Activated CD4-positive, alpha-beta T cell treated with anti-CD3 and anti-CD28 coated beads, Interleukin-2, amount 10 ng/mL, durations not matched to agents 7 days and 5 days (primary cell): ENCODE results near the gene MACROD2. TPM values are rescaled to one million over a fixed set of nuclear protein-coding genes. Genes with fewer than 3 reads are reported as not detected.

Source experiments
- CTCF ChIA-PET: fragments of 350-600 bp; sonication (Branson Sonifier 250); formaldehyde crosslinking; loops from one replicate; lab custom pipeline; 2021; ENCODE audit warnings: antibody characterized with exemption; lab: Charles Lee
- POLR2A ChIA-PET: fragments of 350-600 bp; sonication (Branson Sonifier 250); formaldehyde crosslinking; loops from one replicate; lab custom pipeline; 2021; ENCODE audit warnings: antibody characterized with exemption; lab: Charles Lee
- DNase-seq: peaks from one replicate; pipeline ENCODE4 v3.0.0-alpha.2; 2020
- H3K27ac Mint-ChIP-seq: one replicate; pipeline ENCODE4 v1.8.0; 2021; ENCODE audit warnings: mild to moderate bottlenecking, moderate library complexity, mixed read lengths
- H3K27me3 Mint-ChIP-seq: one replicate; pipeline ENCODE4 v1.8.0; 2021; ENCODE audit warnings: mixed read lengths
- H3K36me3 Mint-ChIP-seq: one replicate; pipeline ENCODE4 v1.8.0; 2021; ENCODE audit warnings: low read depth, mixed read lengths
- H3K4me1 Mint-ChIP-seq: one replicate; pipeline ENCODE4 v1.8.0; 2021; ENCODE audit warnings: mixed read lengths
- H3K4me3 Mint-ChIP-seq: one replicate; pipeline ENCODE4 v1.8.0; 2021; ENCODE audit warnings: mild to moderate bottlenecking, moderate library complexity, mixed read lengths
- H3K9me3 Mint-ChIP-seq: one replicate; pipeline ENCODE4 v1.8.0; 2021; ENCODE audit warnings: mixed read lengths
- total RNA-seq, 2 experiments: library from RNA; stranded (reverse); gene quantifications; one replicate each; pipeline ENCODE4 v1.2.3, GENCODE V29; 2021

MACROD2 gene
- total RNA-seq, 2 experiments from 2014 or later: not detected

GRCh38 chr20:15865553-15865952 is 1870.2 kb downstream of the MACROD2 start:
- Mint-ChIP-seq H3K9me3 (no peaks in the 10 kb centered on the region), H3K36me3 (no peaks in the 10 kb centered on the region), H3K27me3 (no peaks in the 10 kb centered on the region), H3K27ac (no peak overlapping the region), H3K4me3 (no peak overlapping the region), H3K4me1 (no peaks in the 10 kb centered on the region)
- CTCF ChIA-PET: no interaction called here
- POLR2A ChIA-PET: no interaction called here
- DNase-seq: no peak

- Mint-ChIP-seq H3K9me3 (no peaks in the 10 kb centered on the region), H3K36me3 (no peaks in the 10 kb centered on the region), H3K4me3 (no peak overlapping the region), H3K27ac (no peak overlapping the region), H3K4me1 (no peaks in the 10 kb centered on the region), H3K27me3 (no peaks in the 10 kb centered on the region)
- no peak for DNase-seq
- POLR2A ChIA-PET: no interaction called here
- CTCF ChIA-PET: interaction anchor here (1.0 kb wide), 1 partner anchor 11 kb away, joined by 3 read pairs; no protein-coding TSS in a partner anchor
Measured at GRCh38 chr20:15866916-15867730, 1871.8 kb downstream of the MACROD2 start.

- Mint-ChIP-seq H3K9me3 (no peaks in the 10 kb centered on the region), H3K27ac (no peak overlapping the region), H3K4me3 (no peak overlapping the region), H3K36me3 (no peaks in the 10 kb centered on the region), H3K4me1 (no peaks in the 10 kb centered on the region), H3K27me3 (no peaks in the 10 kb centered on the region)
- POLR2A ChIA-PET: no interaction called here
- DNase-seq: no peak
- CTCF ChIA-PET: no interaction called here
Measured at GRCh38 chr20:15867899-15868298, 1872.6 kb downstream of the MACROD2 start.

- no peaks in the 10 kb centered on the region for H3K27me3 Mint-ChIP-seq
- no peak overlapping the region for H3K4me3 Mint-ChIP-seq
- DNase-seq: no peak
- POLR2A ChIA-PET: no interaction called here
- peaks cover 8% of the 10 kb centered on the region for H3K9me3 Mint-ChIP-seq
- H3K36me3 Mint-ChIP-seq: no peaks in the 10 kb centered on the region
- no peak overlapping the region for H3K27ac Mint-ChIP-seq
- CTCF ChIA-PET: no interaction called here
- H3K4me1 Mint-ChIP-seq: no peaks in the 10 kb centered on the region
Measured at GRCh38 chr20:15875446-15875845, 1880.1 kb downstream of the MACROD2 start.

- POLR2A ChIA-PET: no interaction called here
- H3K4me1 Mint-ChIP-seq: no peaks in the 10 kb centered on the region
- DNase-seq: no peak
- H3K9me3 Mint-ChIP-seq: peaks cover 3% of the 10 kb centered on the region
- no peak overlapping the region for H3K4me3 Mint-ChIP-seq
- H3K36me3 Mint-ChIP-seq: no peaks in the 10 kb centered on the region
- no peaks in the 10 kb centered on the region for H3K27me3 Mint-ChIP-seq
- no peak overlapping the region for H3K27ac Mint-ChIP-seq
- CTCF ChIA-PET: no interaction called here
Measured at GRCh38 chr20:15882553-15882952, 1887.2 kb downstream of the MACROD2 start.

GRCh38 chr20:15886250-15886649 is 1890.9 kb downstream of the MACROD2 start:
- Mint-ChIP-seq H3K27me3 (no peaks in the 10 kb centered on the region), H3K27ac (no peak overlapping the region), H3K4me1 (no peaks in the 10 kb centered on the region), H3K9me3 (no peaks in the 10 kb centered on the region), H3K36me3 (no peaks in the 10 kb centered on the region), H3K4me3 (no peak overlapping the region)
- ChIA-PET POLR2A (no interaction called here), CTCF (no interaction called here)
- no peak for DNase-seq

GRCh38 chr20:15887387-15887786 is 1892.1 kb downstream of the MACROD2 start:
- ChIA-PET CTCF (no interaction called here), POLR2A (no interaction called here)
- Mint-ChIP-seq H3K27ac (no peak overlapping the region), H3K4me1 (no peaks in the 10 kb centered on the region), H3K36me3 (no peaks in the 10 kb centered on the region), H3K4me3 (no peak overlapping the region), H3K27me3 (no peaks in the 10 kb centered on the region), H3K9me3 (no peaks in the 10 kb centered on the region)
- DNase-seq: no peak

GRCh38 chr20:15889061-15889460 is 1893.7 kb downstream of the MACROD2 start:
- no peaks in the 10 kb centered on the region for H3K36me3 Mint-ChIP-seq
- POLR2A ChIA-PET: no interaction called here
- no peaks in the 10 kb centered on the region for H3K4me1 Mint-ChIP-seq
- H3K4me3 Mint-ChIP-seq: no peak overlapping the region
- no peaks in the 10 kb centered on the region for H3K9me3 Mint-ChIP-seq
- no peak for DNase-seq
- CTCF ChIA-PET: no interaction called here
- H3K27me3 Mint-ChIP-seq: peaks cover 4% of the 10 kb centered on the region
- no peak overlapping the region for H3K27ac Mint-ChIP-seq

GRCh38 chr20:15889514-15890256 is 1894.4 kb downstream of the MACROD2 start:
- H3K4me1 Mint-ChIP-seq: no peaks in the 10 kb centered on the region
- DNase-seq: no peak
- H3K27ac Mint-ChIP-seq: no peak overlapping the region
- peaks cover 4% of the 10 kb centered on the region for H3K27me3 Mint-ChIP-seq
- H3K4me3 Mint-ChIP-seq: no peak overlapping the region
- CTCF ChIA-PET: no interaction called here
- H3K36me3 Mint-ChIP-seq: no peaks in the 10 kb centered on the region
- H3K9me3 Mint-ChIP-seq: peaks cover 1% of the 10 kb centered on the region
- POLR2A ChIA-PET: no interaction called here

- Mint-ChIP-seq H3K9me3 (peaks cover 7% of the 10 kb centered on the region), H3K4me3 (no peak overlapping the region), H3K4me1 (peaks cover 5% of the 10 kb centered on the region), H3K27ac (no peak overlapping the region), H3K36me3 (no peaks in the 10 kb centered on the region), H3K27me3 (peaks cover 4% of the 10 kb centered on the region)
- ChIA-PET CTCF (no interaction called here), POLR2A (no interaction called here)
- no peak for DNase-seq
Measured at GRCh38 chr20:15890407-15890982, 1895.2 kb downstream of the MACROD2 start.

- Mint-ChIP-seq H3K9me3 (peaks cover 7% of the 10 kb centered on the region), H3K36me3 (no peaks in the 10 kb centered on the region), H3K27ac (no peak overlapping the region), H3K4me3 (no peak overlapping the region), H3K4me1 (peaks cover 13% of the 10 kb centered on the region), H3K27me3 (peaks cover 8% of the 10 kb centered on the region)
- ChIA-PET CTCF (no interaction called here), POLR2A (no interaction called here)
- no peak for DNase-seq
Measured at GRCh38 chr20:15895126-15895525, 1899.8 kb downstream of the MACROD2 start.

- Mint-ChIP-seq H3K9me3 (peaks cover 7% of the 10 kb centered on the region), H3K27me3 (peaks cover 8% of the 10 kb centered on the region), H3K27ac (no peak overlapping the region), H3K36me3 (no peaks in the 10 kb centered on the region), H3K4me3 (no peak overlapping the region), H3K4me1 (peaks cover 13% of the 10 kb centered on the region)
- POLR2A ChIA-PET: no interaction called here
- CTCF ChIA-PET: no interaction called here
- peak; percentile 21 for DNase-seq
Measured at GRCh38 chr20:15895560-15896084, 1900.3 kb downstream of the MACROD2 start.

- H3K27ac Mint-ChIP-seq: no peak overlapping the region
Measured at GRCh38 chr20:15899967-15900366, 1904.7 kb downstream of the MACROD2 start.

More at GRCh38 chr20:15899967-15900366, 1904.7 kb downstream of the MACROD2 start:
- Mint-ChIP-seq H3K9me3 (peaks cover 3% of the 10 kb centered on the region), H3K4me3 (no peak overlapping the region), H3K4me1 (peaks cover 13% of the 10 kb centered on the region), H3K36me3 (no peaks in the 10 kb centered on the region), H3K27me3 (peaks cover 4% of the 10 kb centered on the region)
- ChIA-PET POLR2A (no interaction called here), CTCF (no interaction called here)
- no peak for DNase-seq
